ENCODE data around the gene N4BP2L2. TPM values are rescaled to one million over a fixed set of nuclear protein-coding genes. Genes with fewer than 3 reads are reported as not detected.

Gene N4BP2L2
- total RNA-seq, 1 experiment from 2014 or later: 61.4 TPM

GRCh38 chr13:32538143-32538620 lies 413 bp downstream of the N4BP2L2 start:
- Histone ChIP-seq H4K91ac (ENCODE audit: insufficient read length, low read depth, low read length) (no peak overlapping the region), H3K27me3 (ENCODE audit: insufficient read depth, low read length) (no peaks in the 10 kb centered on the region), H2BK15ac (ENCODE audit: low read depth, low read length) (no peak overlapping the region), H3K4ac (ENCODE audit: low read depth, low read length) (no peak overlapping the region), H2BK20ac (ENCODE audit: low read depth, low read length, poor library complexity, severe bottlenecking) (no peak overlapping the region), H3K4me1 (ENCODE audit: insufficient read depth, low read length) (no peaks in the 10 kb centered on the region), H3K18ac (ENCODE audit: insufficient read length, low read depth, low read length) (peak overlapping the region; percentile 64), H4K20me1 (ENCODE audit: control insufficient read depth, insufficient read depth, insufficient read length) (no peaks in the 10 kb centered on the region), H2BK12ac (ENCODE audit: insufficient read length, low read depth, low read length) (no peak overlapping the region), H2BK120ac (ENCODE audit: low read depth, low read length, poor library complexity, severe bottlenecking) (no peak overlapping the region), H3T11ph (ENCODE audit: low read length) (no peak overlapping the region), H3K4me2 (ENCODE audit: insufficient read depth, insufficient read length, low read length) (peak overlapping the region; percentile 79), H3K27ac (ENCODE audit: insufficient read length, low read depth, low read length) (peak overlapping the region; percentile 84), H3K9me3 (ENCODE audit: control insufficient read depth, low read depth, low read length) (no peaks in the 10 kb centered on the region), H3K14ac (ENCODE audit: insufficient read depth, low read length) (peak overlapping the region; percentile 42), H4K8ac (replicated peaks; ENCODE audit: insufficient read length, low read depth, low read length) (no peak overlapping the region), H2BK5ac (ENCODE audit: insufficient read length, low read length) (peak overlapping the region; percentile 5), H3K56ac (ENCODE audit: insufficient read length, low read depth, low read length) (no peak overlapping the region), H3K23ac (ENCODE audit: insufficient read length, low read depth, low read length) (no peak overlapping the region), H3K79me2 (ENCODE audit: insufficient read depth, low read length) (peaks cover 2% of the 10 kb centered on the region; the same call in 1 of the 2 replicates), H3K23me2 (ENCODE audit: insufficient read length, low read depth, low read length, poor library complexity, severe bottlenecking) (peaks cover 9% of the 10 kb centered on the region), H2AFZ (ENCODE audit: low read length) (no peak overlapping the region), H4K5ac (ENCODE audit: insufficient read length, low read depth, low read length) (peak overlapping the region; percentile 9), H3K79me1 (ENCODE audit: insufficient read depth, low read depth, low read length, poor library complexity, severe bottlenecking) (no peaks in the 10 kb centered on the region), H3K9ac (ENCODE audit: extremely low read depth, insufficient read length, low read length) (peak overlapping the region; percentile 87), H2AK5ac (ENCODE audit: insufficient read length, low read length) (no peak overlapping the region)
- Mint-ChIP-seq H3K4me1 (peaks cover 22 to 23% of the 10 kb centered on the region in 2 experiments), H3K27me3 (ENCODE audit: low read depth) (no peaks in the 10 kb centered on the region), H3K4me3 (peak overlapping the region; percentile 96 to 97), H3K36me3 (ENCODE audit: insufficient read depth in 1 of 3, low read depth in 3 of 3) (peaks cover 12 to 38% (median 30%) of the 10 kb centered on the region in 3 experiments; a peak in 6 of 7 replicates), H3K9me3 (no peaks in the 10 kb centered on the region; a peak in 3 of 5 replicates), H3K27ac (peak overlapping the region; percentile 98 to 99 (median 99))
- TF ChIP-seq, protein P1, sequence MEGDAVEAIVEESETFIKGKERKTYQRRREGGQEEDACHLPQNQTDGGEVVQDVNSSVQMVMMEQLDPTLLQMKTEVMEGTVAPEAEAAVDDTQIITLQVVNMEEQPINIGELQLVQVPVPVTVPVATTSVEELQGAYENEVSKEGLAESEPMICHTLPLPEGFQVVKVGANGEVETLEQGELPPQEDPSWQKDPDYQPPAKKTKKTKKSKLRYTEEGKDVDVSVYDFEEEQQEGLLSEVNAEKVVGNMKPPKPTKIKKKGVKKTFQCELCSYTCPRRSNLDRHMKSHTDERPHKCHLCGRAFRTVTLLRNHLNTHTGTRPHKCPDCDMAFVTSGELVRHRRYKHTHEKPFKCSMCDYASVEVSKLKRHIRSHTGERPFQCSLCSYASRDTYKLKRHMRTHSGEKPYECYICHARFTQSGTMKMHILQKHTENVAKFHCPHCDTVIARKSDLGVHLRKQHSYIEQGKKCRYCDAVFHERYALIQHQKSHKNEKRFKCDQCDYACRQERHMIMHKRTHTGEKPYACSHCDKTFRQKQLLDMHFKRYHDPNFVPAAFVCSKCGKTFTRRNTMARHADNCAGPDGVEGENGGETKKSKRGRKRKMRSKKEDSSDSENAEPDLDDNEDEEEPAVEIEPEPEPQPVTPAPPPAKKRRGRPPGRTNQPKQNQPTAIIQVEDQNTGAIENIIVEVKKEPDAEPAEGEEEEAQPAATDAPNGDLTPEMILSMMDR (conservative IDR thresholded peaks at IDR 0.05): no peak
- no CpG with 5 or more reads among the region's 23 CpGs for WGBS (ENCODE audit: extremely low coverage, insufficient read length, low lambda C conversion rate)
- DNase-seq: no peak
